HepG2 (cell line): Measurements from ENCODE around the gene ZBP1. TPM values are rescaled to one million over a fixed set of nuclear protein-coding genes. Genes with fewer than 3 reads are reported as not detected.

Source experiments
- ATAC-seq: fragments of 200-7000 bp; cut with Tn5 transposase; 3 replicates; pipeline ENCODE4 v1.9.1; 2020; ENCODE audit warnings: mild to moderate bottlenecking, moderate library complexity
- BruUV-seq: library from RNA; stranded (reverse); fragments of 400-500 nt; replicated peaks from 2 replicates; lab custom pipeline; 2021; lab: Mats Ljungman, UMichigan
- CTCF ChIA-PET: fragments of 300-600 bp; formaldehyde crosslinking; extraction: SDS; loops from one replicate; lab custom pipeline; 2021; ENCODE audit warnings: low total read pairs, inconsistent platforms, low intra/inter-chr PET ratio; lab: Yijun Ruan, JAX
- POLR2A ChIA-PET: fragments of 350-600 bp; sonication (Branson Sonifier 250); formaldehyde crosslinking; loops from one replicate; lab custom pipeline; 2020; ENCODE audit warnings: antibody characterized with exemption, inconsistent platforms; lab: Yijun Ruan, JAX
- DNase-seq: peaks from one replicate; pipeline ENCODE4 v3.0.0-alpha.2; 2015; ENCODE audit warnings: low spot score
- FAIRE-seq: peaks from 3 replicates; lab custom pipeline; 2011; peaks lifted over from hg19 to GRCh38; lab: Jason Lieb, UNC
- H2AFZ ChIP-seq: one replicate; pipeline ENCODE4 v1.6.1; 2011; ENCODE audit warnings: low read length, inconsistent platforms
- H3K27ac ChIP-seq: fragments of 300-600 bp; 3 replicates; pipeline ENCODE4 v1.8.0; 2011; ENCODE audit warnings: mixed run types, mild to moderate bottlenecking, mixed read lengths, low read length, inconsistent platforms; ENCODE audit not compliant: insufficient read depth; ENCODE audit errors: extremely low read length
- H3K27me3 ChIP-seq, 2 experiments: fragments of 200-600 bp in 1 of 2; 2 replicates in 1 of 2; 3 replicates in 1 of 2; pipeline versions ENCODE4 v1.6.0 to v1.8.0; 2011; ENCODE audit warnings: low read length in 2 of 2, mild to moderate bottlenecking in 2 of 2, moderate library complexity in 2 of 2, inconsistent platforms in 1 of 2; ENCODE audit not compliant: insufficient read depth in 2 of 2, control insufficient read depth in 1 of 2
- H3K36me3 ChIP-seq, 2 experiments: fragments of 200-600 bp in 1 of 2; replicated peaks in 1 of 2; 2 replicates in 1 of 2; 3 replicates in 1 of 2; pipeline versions ENCODE4 v1.5.1 to v1.8.0; 2011; ENCODE audit warnings: low read length in 2 of 2, inconsistent platforms in 1 of 2; ENCODE audit not compliant: insufficient read depth in 2 of 2, control insufficient read depth in 1 of 2
- H3K4me1 ChIP-seq: 2 replicates; pipeline ENCODE4 v1.5.1; 2012; ENCODE audit warnings: low read length, inconsistent platforms; ENCODE audit not compliant: insufficient read depth
- H3K4me2 ChIP-seq: 2 replicates; pipeline ENCODE4 v1.6.0; 2011; ENCODE audit warnings: low read depth, low read length, inconsistent platforms
- H3K4me3 ChIP-seq, 3 experiments: fragments of 200-600 bp in 1 of 3; sonication (generic), shearing (Covaris generic) in 1 of 3; replicated peaks in 1 of 3; 2 replicates each; pipeline ENCODE4 v1.5.1; 2011 to 2016; ENCODE audit warnings: low read length in 3 of 3, inconsistent platforms in 2 of 3, low read depth in 2 of 3, mild to moderate bottlenecking in 2 of 3, control low read depth in 1 of 3, mixed read lengths in 1 of 3; ENCODE audit not compliant: insufficient read depth in 1 of 3
- H3K79me2 ChIP-seq: one replicate; pipeline ENCODE4 v1.6.1; 2011; ENCODE audit warnings: low read length, inconsistent platforms; ENCODE audit not compliant: insufficient read depth
- H3K9ac ChIP-seq: 2 replicates; pipeline ENCODE4 v1.6.0; 2011; ENCODE audit warnings: mild to moderate bottlenecking, low read depth, low read length, inconsistent platforms; ENCODE audit not compliant: insufficient read depth
- H3K9me3 ChIP-seq: 2 replicates; pipeline ENCODE4 v1.5.1; 2012; ENCODE audit warnings: mild to moderate bottlenecking, low read length
- H4K20me1 ChIP-seq: 2 replicates; pipeline ENCODE4 v1.6.0; 2011; ENCODE audit warnings: inconsistent platforms, mild to moderate bottlenecking, low read length, moderate library complexity; ENCODE audit not compliant: insufficient read depth
- ARHGAP35 ChIP-seq: sonication (generic); formaldehyde crosslinking; IDR thresholded peaks from 2 replicates; pipeline ENCODE4 v1.9.0; 2022; ENCODE audit warnings: mild to moderate bottlenecking, inconsistent platforms, moderate library complexity, missing genetic modification reagents, borderline replicate concordance
- CENPBD1 ChIP-seq: sonication (generic); formaldehyde crosslinking; IDR thresholded peaks from 2 replicates; pipeline ENCODE4 v1.8.0; 2022; ENCODE audit warnings: missing genetic modification reagents, low read depth, mild to moderate bottlenecking, borderline replicate concordance
- CREB1 ChIP-seq, 2 experiments: fragments of 450-650 bp in 1 of 2; IDR thresholded peaks; 2 replicates each; pipeline ENCODE4 v1.6.1; 2016 to 2017; ENCODE audit warnings: control low read depth in 1 of 2, mild to moderate bottlenecking in 1 of 2, missing compliant biosample characterization in 1 of 2, missing genetic modification characterization in 1 of 2
- HNF4G ChIP-seq, 2 experiments: sonication (generic) in 1 of 2; formaldehyde crosslinking in 1 of 2; IDR thresholded peaks; 2 replicates each; pipeline versions ENCODE4 v1.4.0 to v1.6.1; 2011 to 2020; ENCODE audit warnings: borderline replicate concordance in 2 of 2, low read depth in 2 of 2, mild to moderate bottlenecking in 2 of 2, low read length in 1 of 2, missing genetic modification reagents in 1 of 2, moderate library complexity in 1 of 2
- KLF16 ChIP-seq, 2 experiments: sonication (generic) in 1 of 2; formaldehyde crosslinking in 1 of 2; IDR thresholded peaks; 2 replicates each; pipeline versions ENCODE4 v1.6.1 to v1.8.0; 2016 to 2023; ENCODE audit warnings: missing genetic modification reagents in 2 of 2, missing compliant biosample characterization in 1 of 2
- KMT2A ChIP-seq: sonication (generic); formaldehyde crosslinking; IDR thresholded peaks from 2 replicates; pipeline ENCODE4 v1.4.0; 2020; ENCODE audit warnings: missing genetic modification reagents
- MXD3 ChIP-seq: IDR thresholded peaks from 2 replicates; pipeline ENCODE4 v1.6.1; 2016; ENCODE audit warnings: mild to moderate bottlenecking, missing biosample characterization, missing genetic modification reagents
- NBN ChIP-seq: fragments of 450-650 bp; conservative IDR thresholded peaks from 2 replicates; pipeline ENCODE4 v1.6.1; 2017
- PITX1 ChIP-seq: sonication (generic); formaldehyde crosslinking; IDR thresholded peaks from 2 replicates; pipeline ENCODE4 v1.5.1; 2020; ENCODE audit warnings: mild to moderate bottlenecking, missing genetic modification reagents
- SALL1 ChIP-seq: sonication (generic); formaldehyde crosslinking; IDR thresholded peaks from 2 replicates; pipeline ENCODE4 v1.8.0; 2022; ENCODE audit warnings: mild to moderate bottlenecking, missing genetic modification reagents
- SOX5 ChIP-seq: IDR thresholded peaks from 2 replicates; pipeline ENCODE4 v1.6.1; 2016; ENCODE audit warnings: borderline replicate concordance
- TBX2 ChIP-seq: sonication (generic); formaldehyde crosslinking; IDR thresholded peaks from 2 replicates; pipeline ENCODE4 v1.5.0; 2020; ENCODE audit warnings: missing genetic modification reagents, mild to moderate bottlenecking, borderline replicate concordance
- ZBTB1 ChIP-seq: sonication (generic); formaldehyde crosslinking; IDR thresholded peaks from 2 replicates; pipeline ENCODE4 v1.4.0; 2020; ENCODE audit warnings: missing genetic modification reagents, borderline replicate concordance
- ZNF646 ChIP-seq: sonication (generic); formaldehyde crosslinking; IDR thresholded peaks from 2 replicates; pipeline ENCODE4 v1.9.0; 2021; ENCODE audit warnings: mild to moderate bottlenecking, missing genetic modification reagents
- WGBS: methylation state at CpG from one replicate; pipeline ENCODE4 v1.1.6; 2017; ENCODE audit warnings: low lambda C conversion rate; 5-methylcytosine and 5-hydroxymethylcytosine counted together
- in situ Hi-C: cut with HindIII; loops from 2 replicates; pipeline ENCODE4 v1.10.0; 2017; ENCODE audit warnings: low pct_unique_long_range_greater_than_20kb; ENCODE audit not compliant: extremely low pct_ligation_motif_present
- intact Hi-C: fragments of 100-400 bp; cut with micrococcal nuclease; formaldehyde crosslinking; loops from one replicate; pipeline ENCODE4 v1.10.0; 2022; ENCODE audit not compliant: unreplicated experiment
- polyA plus RNA-seq, 8 experiments: library from polyadenylated mRNA; depleted of rRNA in 3 of 8; stranded (reverse) in 7 of 8; unstranded in 1 of 8; fragments of >200 nt; fragmentation: Illumina TruSeq in 4 of 8; extraction: Trizol in 4 of 8; gene quantifications; 2 replicates each; pipeline versions ENCODE4 v1.2.1 to v1.2.3, GENCODE V29; 2011 to 2016; ENCODE audit warnings: low read depth in 4 of 8, missing spikeins in 1 of 8, mixed read lengths in 1 of 8; ENCODE audit not compliant: insufficient read depth in 1 of 8
- total RNA-seq, 5 experiments: library from RNA; depleted of rRNA; stranded (reverse); fragments of >200 nt; fragmentation: Illumina TruSeq; extraction: Trizol; gene quantifications; 2 replicates each; pipeline ENCODE4 v1.2.3, GENCODE V29; 2016; ENCODE audit warnings: low read depth in 1 of 5

The ZBP1 gene
- total and polyA plus RNA-seq, 2 of the 13 experiments (the other 11 are each of a cell fraction or from before 2014, with no cell fraction given): not detected

GRCh38 chr20:57556980-57557274 is 63.3 kb downstream of the ZBP1 start (continued):
- TF ChIP-seq ZNF646: peak; percentile 26; the same call in 1 of the 2 replicates

GRCh38 chr20:57555457-57556184 is 64.6 kb downstream of the ZBP1 start:
- intact Hi-C loops: loop anchor here (5.0 kb wide), 1 partner anchor 37 kb away; no protein-coding TSS in a partner anchor
- H3K4me2 ChIP-seq: peak overlapping the region; percentile 41
- peak; percentile 15 for FAIRE-seq
- WGBS: 31% methylated on average over 11 of the region's 11 CpGs
- no peak overlapping the region for H3K9ac ChIP-seq
- H3K27ac ChIP-seq: peak overlapping the region; percentile 15
- in situ Hi-C loops: no loop called here
- peak; percentile 58 for ATAC-seq
- H3K27me3 ChIP-seq: peaks cover 7 to 32% of the 10 kb centered on the region in 2 experiments; a peak in 4 of 5 replicates
- peaks cover 65% of the 10 kb centered on the region for H3K4me1 ChIP-seq
- no peaks in the 10 kb centered on the region for H3K79me2 ChIP-seq
- BruUV-seq: no TSS peak
- no peaks in the 10 kb centered on the region for H3K36me3 ChIP-seq
- H3K9me3 ChIP-seq: no peaks in the 10 kb centered on the region
- POLR2A ChIA-PET: interaction anchor here (0.9 to 1.9 kb wide), 7 partner anchors 8 to 34 kb away, joined by 3 to 11 read pairs (median 6); no protein-coding TSS in a partner anchor
- CTCF ChIA-PET: interaction anchor here (1.9 kb wide), 1 partner anchor 28 kb away, joined by 4 read pairs; no protein-coding TSS in a partner anchor
- no peaks in the 10 kb centered on the region for H4K20me1 ChIP-seq
- DNase-seq: no peak
- peak overlapping the region in 1 of 3 experiments; percentile 2; a peak in 1 of 6 replicates for H3K4me3 ChIP-seq
- H2AFZ ChIP-seq: no peak overlapping the region
- TF ChIP-seq HNF4G (IDR thresholded peaks at IDR 0.05; ENCODE audit: borderline replicate concordance, low read depth, low read length) (no peak), HNF4G (CRISPR knock-in tag; IDR thresholded peaks at IDR 0.05; ENCODE audit: borderline replicate concordance, low read depth) (peak; percentile 18; the same call in 1 of the 2 replicates), TBX2 (CRISPR knock-in tag) (peak; percentile 26; the same call in 1 of the 2 replicates), ARHGAP35 (CRISPR knock-in tag) (no peak), MXD3 (CRISPR knock-in tag) (no peak), NBN (no peak), PITX1 (peak; percentile 86), SOX5 (CRISPR knock-in tag) (peak; percentile 45; the same call in 1 of the 2 replicates), CENPBD1 (no peak), KMT2A (CRISPR knock-in tag) (no peak), SALL1 (CRISPR knock-in tag) (peak; percentile 77), ZBTB1 (no peak), CREB1 (IDR thresholded peaks at IDR 0.05) (peak; percentile 98), CREB1 (CRISPR knock-in tag; IDR thresholded peaks at IDR 0.05) (peak; percentile 77; the same call in 1 of the 2 replicates), KLF16 (CRISPR knock-in tag; IDR thresholded peaks at IDR 0.05) (peak in 1 of 2 experiments; percentile 51; a peak in 1 of 4 replicates)
